ENCODE results near the gene GRM7.

- TF ChIP-seq CTCF (IDR thresholded peaks at IDR 0.05), result no peak
- no peak for TF ChIP-seq POLR2A (IDR thresholded peaks at IDR 0.05)
Observed at GRCh38 chr3:7393944-7394605, 533.2 kb downstream of the GRM7 start.

Data from adrenal gland (tissue), 5 donors.